NCI-H2196 treated with DMSO at 0.1 percent for 48 hours (cell line): ENCODE results near the gene ATG101.
"Not testable (repeated sequence)": the region's sequence is repeated elsewhere in the genome, so short reads cannot be mapped to it uniquely, and the experiment has no call there.

Source experiments
- DNase-seq: peaks from one replicate; lab custom pipeline; 2025; ENCODE audit not compliant: unreplicated experiment; lab: John Stamatoyannopoulos, UW

ATG101 gene

DNA sequence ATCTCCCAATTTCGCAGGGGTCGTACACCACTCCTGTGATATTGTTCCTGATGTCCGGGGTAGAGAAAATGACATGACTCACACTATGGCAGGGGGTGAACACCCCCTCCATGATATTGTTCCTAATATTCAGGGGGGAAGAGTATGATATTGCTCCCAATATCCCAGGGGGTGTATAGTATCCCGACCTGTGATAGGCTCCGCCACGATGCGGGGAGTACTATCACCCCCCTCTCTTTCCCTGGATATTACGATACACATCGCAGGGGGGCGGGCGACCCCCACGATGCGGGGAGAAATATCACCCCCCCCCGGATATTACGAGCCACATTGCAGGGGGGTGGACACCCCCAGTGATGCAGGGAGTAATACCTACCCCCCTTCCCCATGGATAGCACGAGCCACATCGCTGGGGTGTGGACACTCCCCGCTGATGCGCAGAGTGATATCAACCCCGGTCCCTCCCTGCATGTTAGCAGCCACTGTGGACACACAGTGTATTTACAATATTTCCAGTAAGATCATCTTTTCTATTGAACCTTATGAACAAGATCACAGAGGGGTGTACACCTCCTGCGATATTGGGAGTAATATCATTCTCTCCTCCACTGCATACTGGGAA lies 27.4 kb downstream of the ATG101 start:
- no peak for DNase-seq

DNA sequence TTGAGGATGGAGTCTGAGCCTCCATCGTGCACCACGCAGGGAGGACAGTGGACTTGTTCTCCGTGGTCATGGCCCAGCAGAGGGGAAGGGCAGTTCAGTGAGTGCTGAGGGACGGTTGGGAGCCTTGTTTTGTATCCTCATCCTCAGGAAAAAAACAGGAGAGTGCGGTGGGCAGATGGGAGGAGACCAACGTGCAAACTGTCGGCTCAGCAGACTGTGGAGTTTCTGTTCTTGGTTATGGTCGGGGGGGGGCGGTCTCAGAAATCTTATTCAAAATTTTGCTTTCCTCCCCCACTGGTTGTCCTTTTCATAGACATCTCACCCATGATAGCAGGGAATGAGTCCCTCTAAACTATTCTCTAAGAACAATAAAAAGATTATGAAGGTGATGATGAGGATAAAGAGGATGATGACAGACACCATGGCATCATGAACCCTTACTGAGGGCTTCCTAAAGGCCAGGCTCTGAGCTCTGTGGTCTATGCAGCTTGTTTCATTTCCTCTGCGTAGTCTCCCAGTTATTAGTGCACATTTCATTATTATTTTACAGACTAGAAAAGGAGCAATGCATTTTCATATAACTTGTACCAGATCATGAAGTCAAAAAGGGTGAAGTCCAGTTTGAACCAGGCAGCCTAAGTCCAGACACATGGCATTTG lies 34.8 kb downstream of the ATG101 start:
- not testable (repeated sequence) for DNase-seq

DNA sequence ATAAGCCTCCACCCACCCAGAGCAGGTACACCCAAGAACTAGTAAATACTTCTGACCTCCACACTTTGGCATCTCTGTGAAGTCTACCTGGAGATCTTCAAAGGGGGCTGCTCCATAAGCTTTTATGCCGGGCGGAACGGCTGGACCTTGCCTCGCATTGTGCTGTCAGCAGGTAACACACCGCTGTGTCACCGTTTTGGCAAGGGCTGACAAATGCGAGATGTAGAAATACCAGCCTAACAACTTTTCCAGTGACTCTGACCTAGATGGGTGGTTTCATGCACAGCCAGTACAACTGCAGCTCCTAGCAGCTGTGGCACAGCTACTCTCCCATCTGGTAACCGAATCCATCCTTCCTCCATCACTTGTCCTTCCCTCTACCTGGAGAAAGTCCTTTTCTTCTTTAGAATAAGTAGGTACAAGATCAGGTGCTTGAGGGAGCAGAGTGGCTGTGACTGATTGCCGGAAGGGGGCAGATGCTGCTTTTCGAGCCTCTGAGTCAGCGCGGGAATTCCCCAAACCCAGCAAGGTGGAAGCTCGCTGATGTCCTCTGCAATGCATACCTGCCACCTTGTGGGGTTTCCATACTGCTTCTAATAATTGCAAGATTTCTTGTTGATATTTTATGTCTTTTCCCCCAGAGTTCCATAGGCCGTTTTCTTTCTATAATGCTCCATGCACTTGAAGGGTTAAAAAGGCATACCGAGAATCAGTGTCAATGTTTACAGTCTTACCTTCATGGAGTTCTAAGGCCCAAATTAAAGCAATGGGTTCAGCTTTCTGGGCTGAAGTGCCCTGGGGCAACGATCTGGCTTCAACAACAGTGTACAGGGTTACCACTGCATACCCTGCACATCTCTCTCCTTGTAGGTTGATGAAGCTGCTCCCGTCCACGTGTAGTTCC lies 46.7 kb downstream of the ATG101 start:
- DNase-seq: peak; percentile 22

DNA sequence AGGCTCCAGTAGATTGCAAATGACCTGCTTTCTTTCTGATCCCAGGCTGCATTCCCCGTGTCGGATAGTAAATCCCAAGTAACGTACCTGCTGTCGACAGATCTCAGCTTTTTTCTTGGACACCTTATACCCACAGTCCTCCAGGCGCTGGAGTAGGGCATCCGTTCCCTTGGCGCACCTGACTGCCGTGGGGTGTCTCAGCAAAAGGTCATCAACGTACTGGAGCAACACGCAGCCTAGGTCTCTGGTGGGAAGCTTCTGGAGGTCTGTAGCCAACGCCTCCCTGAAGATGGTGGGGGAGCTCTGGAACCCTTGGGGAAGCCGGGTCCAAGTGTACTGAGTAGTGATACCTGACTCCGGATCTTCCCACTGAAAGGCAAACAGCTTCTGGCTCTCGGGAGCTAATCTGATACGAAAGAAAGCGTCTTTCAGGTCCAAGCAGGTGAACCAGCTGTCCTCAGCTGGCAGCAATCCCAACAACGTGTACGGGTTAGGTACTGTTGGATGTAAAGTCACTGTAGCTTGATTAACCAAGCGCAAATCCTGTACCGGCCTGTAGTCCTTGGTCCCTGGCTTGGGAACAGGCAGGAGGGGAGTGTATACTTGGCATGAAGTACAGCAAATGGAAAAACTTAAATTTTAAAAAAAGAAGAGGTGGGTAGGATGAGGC lies 48.2 kb downstream of the ATG101 start:
- DNase-seq: peak; percentile 63

DNA sequence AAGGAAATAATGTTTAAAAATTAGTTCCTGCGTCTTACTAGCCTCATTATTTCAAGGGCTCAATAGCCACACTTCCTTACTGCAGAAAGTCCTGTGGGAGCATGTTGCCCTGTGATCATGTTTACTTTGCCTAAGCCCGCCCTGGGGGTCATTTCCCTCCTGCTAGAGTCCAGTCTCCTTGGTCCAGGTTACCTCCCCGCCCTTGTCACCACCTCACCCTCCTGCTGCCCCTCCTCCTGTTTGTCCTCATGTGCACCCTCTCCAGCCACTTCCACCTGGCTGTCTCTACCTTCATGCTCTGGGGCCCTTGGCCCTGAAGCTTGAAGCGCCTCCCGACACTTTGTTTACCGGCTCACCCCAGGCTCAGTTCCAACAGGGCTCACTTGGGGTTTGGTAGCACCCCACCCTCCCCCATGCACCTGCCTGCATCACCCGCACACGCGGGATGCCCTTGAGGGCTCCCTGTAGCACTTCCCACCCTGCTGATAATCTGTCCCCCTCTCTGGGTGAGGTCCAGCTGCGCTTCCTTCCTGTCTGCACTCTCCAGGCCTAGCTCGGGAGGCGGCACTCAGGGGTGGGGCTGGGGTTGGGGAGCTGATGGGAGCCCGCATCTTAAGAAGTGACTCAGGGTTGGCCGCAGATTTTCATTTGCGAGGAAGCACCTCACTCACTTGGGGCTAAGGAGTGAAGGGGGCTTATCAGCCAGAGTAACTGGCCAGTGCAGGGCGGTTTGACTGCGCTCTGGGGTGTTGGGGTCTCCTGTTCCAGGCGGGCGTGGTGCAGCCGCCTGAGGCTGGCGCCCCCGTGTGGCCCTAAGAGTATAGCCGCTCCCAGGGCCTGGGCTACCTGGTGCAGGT lies 49.8 kb downstream of the ATG101 start:
- peak; percentile 88 for DNase-seq

DNA sequence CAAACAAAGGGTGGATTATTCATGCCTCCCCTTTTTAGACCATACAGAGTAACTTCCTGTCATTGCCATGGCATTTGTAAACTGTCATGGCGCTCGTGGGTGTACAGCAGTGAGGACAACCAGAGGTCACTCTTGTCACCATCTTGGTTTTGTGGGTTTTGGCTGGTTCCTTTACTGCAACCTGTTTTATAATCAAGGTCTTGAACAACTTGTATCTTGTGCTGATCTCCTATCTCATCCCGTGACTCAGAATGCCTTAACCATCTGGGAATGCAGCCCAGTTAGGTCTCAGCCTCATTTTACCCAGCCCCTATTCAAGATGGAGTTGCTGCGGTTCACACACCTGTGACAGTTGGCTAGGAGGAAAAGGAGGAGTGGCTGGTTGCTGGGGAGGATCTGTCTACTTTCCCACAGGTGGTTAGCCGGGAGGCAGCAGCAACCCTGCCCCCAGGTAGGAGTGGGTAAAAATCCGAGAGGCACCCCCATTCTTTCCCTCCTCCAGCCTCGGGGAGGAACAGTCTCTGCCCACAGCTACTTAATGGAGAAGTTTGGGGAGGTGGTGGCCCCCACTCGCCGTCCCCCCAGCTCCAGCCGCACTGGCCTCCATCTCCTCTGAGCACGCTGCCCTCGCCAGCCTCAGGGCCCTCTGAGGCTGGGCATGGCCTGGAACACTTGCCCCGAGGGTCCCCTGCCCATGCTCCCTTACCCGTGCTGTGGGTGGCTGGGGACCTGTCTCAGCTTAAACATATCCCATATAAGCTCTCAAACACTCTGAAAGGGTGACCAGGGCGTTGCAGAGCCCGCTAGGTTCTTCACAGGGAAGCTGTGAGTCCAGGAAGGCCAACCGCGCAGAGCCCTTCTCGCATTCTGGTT lies 51.4 kb downstream of the ATG101 start:
- no peak for DNase-seq

DNA sequence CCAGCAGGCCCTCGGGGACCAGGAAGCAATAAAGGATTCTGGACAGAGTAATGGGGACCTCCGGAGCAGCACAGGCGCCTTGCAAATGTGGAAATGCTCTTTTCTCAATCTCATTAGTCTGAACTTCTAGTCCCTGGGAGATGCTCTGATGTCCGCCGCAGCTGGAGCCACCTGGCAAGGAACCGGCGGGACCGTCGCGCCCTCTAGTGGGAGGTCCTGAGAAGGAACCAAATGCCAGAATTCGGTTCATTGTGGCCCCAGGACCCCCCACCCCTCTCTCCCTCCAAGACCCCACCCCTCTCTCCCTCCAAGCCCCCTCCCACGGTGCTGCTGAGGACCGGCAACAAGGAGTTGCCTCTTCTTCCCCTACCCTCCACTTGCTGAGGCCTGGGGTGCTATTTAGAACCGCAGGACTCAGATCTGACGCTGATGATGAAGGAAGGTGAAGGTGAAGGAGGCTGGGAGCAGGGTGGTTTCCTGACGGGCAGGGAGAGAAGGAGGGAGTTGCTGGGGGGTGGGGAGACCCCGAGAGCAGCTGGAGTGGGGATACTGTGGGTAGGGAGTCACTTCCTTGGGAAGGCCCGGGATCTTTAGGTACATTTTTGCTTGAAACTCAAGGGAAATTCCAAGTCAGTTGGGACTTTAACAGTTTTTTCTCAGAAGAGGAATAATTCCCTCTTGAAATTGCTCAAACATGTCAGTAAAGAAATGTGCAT lies 52.2 kb downstream of the ATG101 start:
- DNase-seq: peak; percentile 39

DNA sequence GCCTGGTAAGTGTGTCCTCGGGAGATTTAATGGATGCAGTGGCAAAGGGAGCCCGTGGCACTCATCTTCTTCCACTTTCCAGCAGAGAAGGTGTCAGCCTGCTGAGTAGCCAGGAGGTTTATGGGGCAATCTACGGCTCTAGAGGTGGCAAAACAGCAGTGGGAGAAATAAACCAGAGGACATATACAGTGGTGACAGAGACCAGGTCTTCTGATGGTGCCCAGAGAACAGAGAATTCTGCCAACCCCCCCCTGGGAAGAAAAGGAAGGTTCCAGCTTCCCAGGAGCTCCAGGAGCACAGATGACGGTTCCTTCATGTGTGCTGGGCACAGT lies 52.7 kb downstream of the ATG101 start:
- no peak for DNase-seq

DNA sequence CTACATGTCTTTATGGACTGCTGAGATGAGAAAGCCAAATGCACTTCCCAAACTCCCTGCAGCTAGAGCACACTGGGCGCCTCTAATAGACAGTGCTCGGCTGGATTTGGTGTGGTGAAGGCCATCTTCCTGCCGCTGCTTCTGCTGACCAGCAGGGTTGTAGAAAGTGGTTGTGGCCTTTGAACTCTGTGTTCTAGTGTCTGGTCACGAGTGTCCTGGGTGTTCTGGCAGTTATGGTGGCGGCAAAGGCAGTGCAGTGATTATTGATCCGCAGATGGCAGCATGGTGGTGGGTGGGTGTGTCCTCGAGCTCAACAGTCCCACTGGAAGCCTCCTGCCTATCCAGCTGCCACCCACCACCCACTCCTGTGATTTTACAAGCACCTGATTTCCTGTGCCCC lies 53.1 kb downstream of the ATG101 start:
- no peak for DNase-seq

DNA sequence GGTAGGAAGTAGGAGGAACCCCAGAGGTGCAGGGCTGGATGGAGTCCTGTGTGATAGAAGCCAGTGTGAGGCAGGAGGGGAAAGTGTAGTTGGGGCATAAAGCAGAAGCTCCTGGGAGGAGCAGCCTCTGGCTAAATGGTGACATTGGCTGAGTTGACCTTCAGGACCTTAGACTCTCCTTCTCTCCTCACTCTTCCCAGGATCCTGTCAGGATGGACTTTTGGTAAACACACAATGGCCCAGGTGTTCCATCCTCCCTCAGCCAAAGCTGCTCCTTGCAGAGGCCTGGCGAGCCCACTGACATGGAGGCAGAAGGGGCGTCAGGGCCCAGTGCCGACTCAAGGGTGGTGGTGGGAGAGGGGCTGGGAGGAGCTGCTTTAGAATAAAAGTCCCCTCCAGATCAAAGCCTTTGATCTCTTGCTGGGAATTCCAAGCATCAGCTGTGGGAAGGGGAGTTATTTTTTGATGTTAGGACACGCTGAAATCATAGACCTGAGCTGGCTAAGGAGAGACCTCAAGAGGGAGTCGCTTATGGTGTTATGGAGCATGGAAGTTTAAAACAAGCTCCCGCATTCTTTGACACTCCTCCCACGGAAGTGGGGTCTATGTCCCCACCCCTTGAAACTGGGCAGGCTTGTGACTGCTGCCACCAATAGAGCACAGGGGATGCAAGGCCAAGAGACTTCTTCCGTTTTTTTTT lies 53.9 kb downstream of the ATG101 start:
- no peak for DNase-seq

DNA sequence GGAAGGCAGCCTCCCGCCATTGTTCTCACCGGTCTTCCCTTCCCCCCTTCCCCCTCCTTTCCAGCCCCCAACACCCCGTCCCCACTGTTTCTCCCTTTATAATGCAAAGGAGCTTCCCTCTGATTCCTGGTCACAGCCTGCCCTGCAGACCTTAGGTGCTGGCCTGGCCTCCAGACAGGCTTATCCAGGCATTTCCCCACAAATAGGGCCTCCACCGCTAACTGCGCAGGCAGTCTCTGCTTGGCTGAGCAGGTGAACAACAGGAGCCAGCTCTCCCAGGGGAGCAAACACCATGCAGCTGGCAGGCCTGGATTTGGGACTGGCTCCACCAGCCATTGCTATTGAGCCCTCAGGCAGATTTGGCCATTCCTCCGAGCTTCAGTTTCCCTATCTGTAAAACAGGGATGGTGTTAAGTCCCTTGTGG lies 55.7 kb downstream of the ATG101 start:
- peak; percentile 55 for DNase-seq

DNA sequence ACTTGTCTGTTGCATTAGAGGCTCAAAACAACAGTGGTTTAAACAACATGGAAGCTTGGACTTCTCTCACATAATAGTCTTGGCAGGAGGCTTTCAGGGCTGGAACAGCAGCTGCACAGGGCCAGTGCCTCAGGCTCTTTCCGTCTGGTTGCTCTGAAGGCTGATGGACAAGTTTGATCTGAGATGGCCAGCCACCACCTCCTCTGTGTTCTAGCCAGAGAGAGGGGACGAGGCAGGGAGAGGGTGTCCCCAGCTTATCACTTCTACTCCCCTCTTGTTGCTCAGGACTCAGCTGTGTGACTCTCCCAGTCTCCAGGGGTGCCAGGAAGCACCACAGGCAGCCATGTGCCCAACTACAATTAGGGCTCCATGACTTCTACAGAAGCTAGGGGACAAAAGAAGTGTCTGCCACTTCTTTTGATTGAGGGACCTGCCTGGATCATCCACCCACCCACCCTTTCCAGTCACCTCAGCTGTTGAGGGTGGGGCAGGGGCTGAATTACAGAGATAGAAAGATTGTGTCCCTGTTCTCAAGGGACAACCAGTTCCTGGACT lies 56.3 kb downstream of the ATG101 start:
- no peak for DNase-seq
